Mesothelial cell of epicardium (in vitro differentiated cells): ENCODE measurements around the gene GNAO1. TPM values are rescaled to one million over a fixed set of nuclear protein-coding genes. Genes with fewer than 3 reads are reported as not detected.

Source experiments
- DNase-seq, 2 experiments: peaks; one replicate each; pipeline ENCODE4 v3.0.0; 2021; ENCODE audit warnings: low spot score in 2 of 2; ENCODE audit not compliant: unreplicated experiment in 2 of 2
- H3K27ac Mint-ChIP-seq: 2 replicates; pipeline ENCODE4 v1.8.0; 2021; ENCODE audit warnings: mixed read lengths
- H3K27me3 Mint-ChIP-seq: 2 replicates; pipeline ENCODE4 v1.8.0; 2021; ENCODE audit warnings: low read depth, mixed read lengths
- H3K36me3 Mint-ChIP-seq: 2 replicates; pipeline ENCODE4 v1.8.0; 2021; ENCODE audit warnings: mixed read lengths
- H3K4me1 Mint-ChIP-seq: 2 replicates; pipeline ENCODE4 v1.8.0; 2021; ENCODE audit warnings: mixed read lengths
- H3K4me3 Mint-ChIP-seq: 2 replicates; pipeline ENCODE4 v1.8.0; 2021; ENCODE audit warnings: mild to moderate bottlenecking, moderate library complexity, mixed read lengths
- H3K9me3 Mint-ChIP-seq: 2 replicates; pipeline ENCODE4 v1.8.0; 2021; ENCODE audit warnings: mixed read lengths
- CTCF ChIP-seq: fragments of 200-600 bp; sonication (generic); IDR thresholded peaks from one replicate; pipeline ENCODE4 v1.5.0; 2021; ENCODE audit warnings: antibody characterized with exemption; ENCODE audit not compliant: unreplicated experiment
- total RNA-seq: library from RNA; stranded (reverse); gene quantifications from 3 replicates; pipeline ENCODE4 v1.2.1, GENCODE V29; 2021

GNAO1 gene
- total RNA-seq, 1 donor from 2014 or later, result 3.3 TPM

DNA sequence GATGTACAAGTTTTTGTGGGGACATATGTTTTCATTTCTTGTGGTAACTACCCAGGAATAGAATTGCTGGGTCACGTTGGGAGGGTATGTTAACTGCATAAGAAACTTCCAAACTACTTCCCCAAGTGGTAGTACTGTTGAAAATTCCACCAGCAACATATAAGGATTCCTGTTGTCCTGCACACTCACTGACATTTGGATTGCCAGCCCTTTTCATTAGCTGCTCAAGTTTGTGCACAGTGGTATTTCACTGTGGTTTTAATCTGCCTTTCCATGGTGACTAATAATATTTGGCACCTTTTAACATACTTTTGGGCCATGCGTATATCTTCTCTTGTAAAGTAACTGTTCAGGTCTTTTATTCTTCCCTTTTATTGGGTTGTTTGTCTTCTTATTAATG lies 103.3 kb downstream of the GNAO1 start:
- no peak overlapping the region for H3K27ac Mint-ChIP-seq
- H3K9me3 Mint-ChIP-seq, result no peaks in the 10 kb centered on the region
- H3K36me3 Mint-ChIP-seq, result no peaks in the 10 kb centered on the region
- no peak for TF ChIP-seq CTCF
- peaks cover 16% of the 10 kb centered on the region for H3K4me1 Mint-ChIP-seq
- no peak for DNase-seq
- H3K27me3 Mint-ChIP-seq, result no peaks in the 10 kb centered on the region
- H3K4me3 Mint-ChIP-seq, result no peak overlapping the region

DNA sequence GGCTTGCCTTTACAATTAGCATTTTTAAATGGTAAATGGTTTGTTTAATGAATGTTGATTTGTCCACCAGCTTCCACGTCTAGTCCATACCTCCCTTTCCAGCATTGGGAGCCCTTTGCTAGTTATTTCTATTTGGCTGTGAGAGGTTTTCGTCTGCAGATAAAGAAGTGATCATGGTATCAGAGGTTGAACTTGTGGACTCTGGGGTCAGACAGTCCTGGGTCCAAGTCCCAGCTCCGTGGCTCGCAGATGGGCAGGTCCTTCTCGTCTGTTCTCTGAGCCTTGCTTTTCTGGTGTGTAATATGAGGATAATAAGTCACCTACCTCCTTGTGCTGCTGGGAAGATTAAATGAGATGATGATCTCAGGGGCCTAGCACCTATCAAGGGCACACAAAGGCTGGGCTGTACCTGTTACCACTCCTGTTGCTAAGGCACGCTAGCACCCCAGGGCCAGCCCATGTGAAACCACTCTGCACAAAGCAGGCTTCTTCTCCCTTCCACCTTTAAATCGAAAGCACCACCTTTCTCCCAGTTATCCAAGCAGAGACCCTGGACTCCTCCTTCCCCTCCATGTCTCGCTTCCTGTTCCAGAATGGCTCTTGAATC lies 103.9 kb downstream of the GNAO1 start:
- Mint-ChIP-seq H3K9me3 (no peaks in the 10 kb centered on the region), H3K27me3 (no peaks in the 10 kb centered on the region), H3K4me1 (peaks cover 16% of the 10 kb centered on the region), H3K36me3 (no peaks in the 10 kb centered on the region), H3K4me3 (no peak overlapping the region), H3K27ac (no peak overlapping the region)
- DNase-seq, result no peak
- no peak for TF ChIP-seq CTCF

GRCh38 chr16:56295739-56296527 lies 104.6 kb downstream of the GNAO1 start:
- Mint-ChIP-seq H3K36me3 (no peaks in the 10 kb centered on the region), H3K9me3 (no peaks in the 10 kb centered on the region), H3K4me3 (no peak overlapping the region), H3K4me1 (peaks cover 18% of the 10 kb centered on the region), H3K27me3 (no peaks in the 10 kb centered on the region), H3K27ac (no peak overlapping the region)
- DNase-seq, result no peak
- no peak for TF ChIP-seq CTCF

DNA sequence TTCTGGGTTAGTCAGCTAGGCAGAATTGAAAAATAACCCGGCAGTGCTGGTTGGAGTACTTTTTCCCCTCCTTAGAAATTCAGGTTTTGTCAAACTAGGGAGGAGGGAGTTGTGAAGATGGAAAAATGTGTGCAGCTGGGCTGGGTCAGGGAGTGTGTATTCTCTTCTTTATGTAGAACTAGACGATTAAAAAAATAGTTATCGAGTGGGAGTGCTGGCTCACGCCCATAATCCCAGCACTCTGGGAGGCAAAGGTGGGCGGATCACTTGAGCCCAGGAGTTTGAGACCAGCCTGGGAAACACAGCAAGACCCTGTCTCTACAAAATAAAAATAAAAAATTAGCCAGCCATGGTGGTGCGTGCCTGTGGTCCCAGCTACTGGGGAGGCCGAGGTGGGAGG lies 106.4 kb downstream of the GNAO1 start:
- TF ChIP-seq CTCF, result no peak
- Mint-ChIP-seq H3K36me3 (no peaks in the 10 kb centered on the region), H3K9me3 (no peaks in the 10 kb centered on the region), H3K4me3 (no peak overlapping the region), H3K4me1 (peaks cover 26% of the 10 kb centered on the region), H3K27me3 (no peaks in the 10 kb centered on the region), H3K27ac (no peak overlapping the region)
- no peak for DNase-seq

DNA sequence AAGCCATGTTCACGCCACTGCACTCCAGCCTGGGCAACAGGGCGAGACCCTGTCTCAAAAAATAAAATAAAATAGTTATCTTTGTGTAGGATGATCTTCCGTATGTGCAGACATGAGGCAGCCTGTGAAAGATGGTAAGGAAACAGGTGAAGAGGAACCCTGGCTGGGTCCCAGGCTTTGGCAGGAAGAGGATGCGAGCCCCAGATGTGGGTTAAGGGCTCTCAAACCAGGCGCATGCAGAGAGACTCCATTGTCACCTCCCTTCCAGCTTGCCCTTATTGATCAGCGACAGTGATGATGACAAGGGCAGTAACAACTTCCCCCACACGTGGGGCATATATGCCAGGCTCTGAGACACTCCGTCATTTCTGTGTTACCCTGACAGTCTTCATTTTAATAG lies 106.8 kb downstream of the GNAO1 start:
- DNase-seq, result no peak
- Mint-ChIP-seq H3K4me3 (no peak overlapping the region), H3K27ac (no peak overlapping the region), H3K4me1 (peaks cover 26% of the 10 kb centered on the region), H3K9me3 (no peaks in the 10 kb centered on the region), H3K27me3 (no peaks in the 10 kb centered on the region), H3K36me3 (no peaks in the 10 kb centered on the region)
- no peak for TF ChIP-seq CTCF
